Mesenchymal stem cell (in vitro differentiated cells and primary cell): ENCODE data around the gene PERCC1.
"Not testable (repeated sequence)": the region's sequence is repeated elsewhere in the genome, so short reads cannot be mapped to it uniquely, and the experiment has no call there.

Experiments used
- DNase-seq: peaks from one replicate; pipeline ENCODE4 v3.0.0-alpha.2; 2013
- H2AFZ ChIP-seq: one replicate; pipeline ENCODE4 v1.6.1; 2013; ENCODE audit warnings: low read depth, mild to moderate bottlenecking, control low read depth, inconsistent platforms, low read length, moderate library complexity
- H2AK5ac ChIP-seq: 2 replicates; pipeline ENCODE4 v1.6.1; 2013; ENCODE audit warnings: low read length, moderate library complexity, mild to moderate bottlenecking, inconsistent platforms; ENCODE audit not compliant: severe bottlenecking
- H2BK120ac ChIP-seq: one replicate; pipeline ENCODE4 v1.6.1; 2013; ENCODE audit warnings: low read depth, mild to moderate bottlenecking, inconsistent platforms, low read length, moderate library complexity
- H2BK12ac ChIP-seq, 2 experiments: one replicate each; pipeline ENCODE4 v1.6.1; 2013; ENCODE audit warnings: inconsistent platforms in 2 of 2, low read length in 2 of 2, mild to moderate bottlenecking in 2 of 2, moderate library complexity in 2 of 2, control low read depth in 1 of 2
- H2BK15ac ChIP-seq: one replicate; pipeline ENCODE4 v1.6.1; 2013; ENCODE audit warnings: mild to moderate bottlenecking, low read depth, inconsistent platforms; ENCODE audit not compliant: poor library complexity, severe bottlenecking
- H2BK5ac ChIP-seq: 2 replicates; pipeline ENCODE4 v1.6.1; 2013; ENCODE audit warnings: low read depth, mild to moderate bottlenecking, low read length, control low read depth, inconsistent platforms; ENCODE audit not compliant: poor library complexity, severe bottlenecking
- H3K14ac ChIP-seq, 2 experiments: one replicate each; pipeline ENCODE4 v1.6.1; 2013; ENCODE audit warnings: inconsistent platforms in 2 of 2, low read length in 2 of 2, control low read depth in 1 of 2, mild to moderate bottlenecking in 1 of 2, moderate library complexity in 1 of 2
- H3K18ac ChIP-seq, 2 experiments: one replicate each; pipeline ENCODE4 v1.6.1; 2013; ENCODE audit warnings: inconsistent platforms in 2 of 2, low read length in 2 of 2, control low read depth in 1 of 2, low read depth in 1 of 2, mild to moderate bottlenecking in 1 of 2
- H3K23ac ChIP-seq, 2 experiments: one replicate each; pipeline ENCODE4 v1.6.1; 2013; ENCODE audit warnings: inconsistent platforms in 2 of 2, low read length in 2 of 2, mild to moderate bottlenecking in 2 of 2, moderate library complexity in 2 of 2, control low read depth in 1 of 2
- H3K27ac ChIP-seq: 2 replicates; pipeline ENCODE4 v1.5.1; 2013; ENCODE audit warnings: mild to moderate bottlenecking, moderate library complexity, low read length, control low read depth, inconsistent platforms; ENCODE audit not compliant: poor library complexity, severe bottlenecking
- H3K27me3 ChIP-seq, 2 experiments: 2 replicates each; pipeline versions ENCODE4 v1.6.1 to v1.7.0; 2013; ENCODE audit warnings: low read length in 2 of 2, mild to moderate bottlenecking in 2 of 2, moderate library complexity in 2 of 2, control low read depth in 1 of 2, inconsistent platforms in 1 of 2; ENCODE audit not compliant: control insufficient read depth in 1 of 2, insufficient read depth in 1 of 2
- H3K36me3 ChIP-seq, 2 experiments: 2 replicates each; pipeline versions ENCODE4 v1.6.1 to v1.7.0; 2013; ENCODE audit warnings: low read length in 2 of 2, control low read depth in 1 of 2, inconsistent platforms in 1 of 2, low read depth in 1 of 2, mild to moderate bottlenecking in 1 of 2; ENCODE audit not compliant: insufficient read depth in 2 of 2, control insufficient read depth in 1 of 2
- H3K4ac ChIP-seq, 2 experiments: one replicate each; pipeline ENCODE4 v1.6.1; 2013; ENCODE audit warnings: inconsistent platforms in 2 of 2, low read length in 2 of 2, mild to moderate bottlenecking in 2 of 2, moderate library complexity in 2 of 2, control low read depth in 1 of 2, low read depth in 1 of 2
- H3K4me1 ChIP-seq: 2 replicates; pipeline ENCODE4 v1.6.1; 2013; ENCODE audit warnings: low read depth, low read length, control low read depth; ENCODE audit not compliant: control insufficient read depth, insufficient read depth
- H3K4me2 ChIP-seq: 2 replicates; pipeline ENCODE4 v1.6.1; 2013; ENCODE audit warnings: low read length, mild to moderate bottlenecking, inconsistent platforms; ENCODE audit not compliant: poor library complexity, severe bottlenecking
- H3K4me3 ChIP-seq, 2 experiments: 2 replicates each; pipeline versions ENCODE4 v1.5.1 to v1.7.0; 2013; ENCODE audit warnings: low read length in 2 of 2, mild to moderate bottlenecking in 2 of 2, control low read depth in 1 of 2, low read depth in 1 of 2; ENCODE audit not compliant: insufficient read depth in 1 of 2
- H3K79me1 ChIP-seq: replicated peaks from 2 replicates; pipeline ENCODE4 v1.6.1; 2013; ENCODE audit warnings: mild to moderate bottlenecking, control low read depth, low read length, inconsistent platforms; ENCODE audit not compliant: poor library complexity, severe bottlenecking
- H3K9ac ChIP-seq: 2 replicates; pipeline ENCODE4 v1.7.0; 2013; ENCODE audit warnings: mild to moderate bottlenecking, low read length, moderate library complexity
- H3K9me3 ChIP-seq: 2 replicates; pipeline ENCODE4 v1.7.0; 2013; ENCODE audit warnings: mild to moderate bottlenecking, low read length; ENCODE audit not compliant: control insufficient read depth
- H4K8ac ChIP-seq: one replicate; pipeline ENCODE4 v1.6.1; 2013; ENCODE audit warnings: inconsistent platforms, mild to moderate bottlenecking, low read length, moderate library complexity
- H4K91ac ChIP-seq: one replicate; pipeline ENCODE4 v1.6.1; 2013; ENCODE audit warnings: mild to moderate bottlenecking, low read length, inconsistent platforms
- WGBS: methylation state at CpG from one replicate; pipeline ENCODE4 v1.1.7; 2013; ENCODE audit warnings: mixed read lengths; 5-methylcytosine and 5-hydroxymethylcytosine counted together

The PERCC1 gene

DNA sequence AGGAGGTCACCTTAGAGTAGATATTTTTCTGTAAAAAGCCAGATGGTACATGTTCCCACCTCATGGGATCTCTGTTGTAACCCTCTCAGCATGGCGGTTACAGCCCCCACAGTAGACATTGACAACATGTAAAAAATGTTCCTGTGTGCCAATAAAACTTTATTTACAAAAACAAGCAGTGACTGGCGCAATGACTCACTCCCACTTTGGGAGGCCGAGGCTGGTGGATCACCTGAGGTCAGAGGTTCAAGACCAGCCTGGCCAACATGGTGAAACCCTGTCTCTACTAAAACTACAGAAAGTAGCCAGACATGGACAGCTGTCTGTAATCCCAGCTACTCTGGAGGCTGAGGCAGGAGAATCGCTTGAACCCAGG, 8.8 kb downstream of the PERCC1 start:
- not testable (repeated sequence) for H3K14ac ChIP-seq, H3K9ac ChIP-seq, H2BK120ac ChIP-seq, H3K23ac ChIP-seq, H2BK12ac ChIP-seq, H3K4me3 ChIP-seq, H3K4ac ChIP-seq, H2AFZ ChIP-seq, H3K36me3 ChIP-seq, H2BK5ac ChIP-seq, H3K18ac ChIP-seq, H4K91ac ChIP-seq, H2BK15ac ChIP-seq, H3K27ac ChIP-seq, DNase-seq, H3K4me2 ChIP-seq, H3K79me1 ChIP-seq, H3K27me3 ChIP-seq, H4K8ac ChIP-seq, H3K9me3 ChIP-seq, H2AK5ac ChIP-seq
- peaks cover 16% of the 10 kb centered on the region for H3K4me1 ChIP-seq
- 83% methylated on average over 4 of the region's 4 CpGs for WGBS

DNA sequence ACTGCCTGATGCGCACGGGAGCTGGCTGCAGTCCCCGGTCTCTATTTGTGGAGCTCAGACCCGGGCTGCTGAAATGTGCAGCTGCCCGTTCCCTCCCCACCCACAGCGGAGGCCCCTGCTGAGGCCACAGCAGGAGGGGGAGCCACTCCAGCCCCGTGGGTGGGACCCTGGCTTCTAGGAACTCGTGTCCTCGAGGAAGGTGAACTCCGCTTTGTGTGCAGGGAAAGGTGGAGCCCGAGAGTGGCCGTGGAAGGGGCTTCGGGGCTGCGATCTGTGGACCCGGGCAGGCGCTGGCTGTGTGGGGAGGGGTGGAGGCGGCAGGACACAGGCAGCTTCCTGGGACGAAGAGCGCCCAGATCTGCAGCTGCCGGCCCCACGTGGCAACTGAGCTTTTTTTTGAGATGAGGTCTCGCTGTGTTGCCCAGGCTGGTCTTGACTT, 10.5 kb downstream of the PERCC1 start:
- H3K9ac ChIP-seq, result no peak overlapping the region
- H2AFZ ChIP-seq, result no peak overlapping the region
- no peak overlapping the region for H3K27ac ChIP-seq
- H4K8ac ChIP-seq, result no peak overlapping the region
- H3K23ac ChIP-seq, result no peak overlapping the region
- H3K4ac ChIP-seq, result no peak overlapping the region
- no peaks in the 10 kb centered on the region for H3K27me3 ChIP-seq
- H3K18ac ChIP-seq, result no peak overlapping the region
- peaks cover 16% of the 10 kb centered on the region for H3K4me1 ChIP-seq
- H3K4me3 ChIP-seq, result no peak overlapping the region
- no peak overlapping the region for H3K4me2 ChIP-seq
- DNase-seq, result no peak
- H2BK12ac ChIP-seq, result no peak overlapping the region
- no peaks in the 10 kb centered on the region for H3K79me1 ChIP-seq
- H3K9me3 ChIP-seq, result no peaks in the 10 kb centered on the region
- no peak overlapping the region for H2AK5ac ChIP-seq
- H3K14ac ChIP-seq, result no peak overlapping the region
- no peak overlapping the region for H4K91ac ChIP-seq
- H2BK15ac ChIP-seq, result no peak overlapping the region
- H3K36me3 ChIP-seq, result peaks cover 9 to 23% of the 10 kb centered on the region in 2 experiments
- 89% methylated on average over 22 of the region's 22 CpGs for WGBS
- no peak overlapping the region for H2BK5ac ChIP-seq
- H2BK120ac ChIP-seq, result no peak overlapping the region

- no peak for DNase-seq
- Histone ChIP-seq H3K9ac (no peak overlapping the region), H2BK12ac (no peak overlapping the region), H3K23ac (no peak overlapping the region), H3K27me3 (no peaks in the 10 kb centered on the region), H3K4ac (no peak overlapping the region), H3K27ac (no peak overlapping the region), H3K9me3 (no peaks in the 10 kb centered on the region), H2BK15ac (no peak overlapping the region), H3K18ac (no peak overlapping the region), H3K14ac (no peak overlapping the region), H3K36me3 (peaks cover 11 to 31% of the 10 kb centered on the region in 2 experiments), H3K4me3 (no peak overlapping the region), H3K4me2 (no peak overlapping the region), H4K91ac (no peak overlapping the region), H4K8ac (no peak overlapping the region), H3K4me1 (peaks cover 16% of the 10 kb centered on the region), H3K79me1 (peaks cover 1% of the 10 kb centered on the region), H2AFZ (no peak overlapping the region), H2BK5ac (no peak overlapping the region), H2AK5ac (no peak overlapping the region), H2BK120ac (no peak overlapping the region)
- 90% methylated on average over 24 of the region's 24 CpGs for WGBS
Measured at GRCh38 chr16:1442697-1443096, 11.8 kb downstream of the PERCC1 start.

DNA sequence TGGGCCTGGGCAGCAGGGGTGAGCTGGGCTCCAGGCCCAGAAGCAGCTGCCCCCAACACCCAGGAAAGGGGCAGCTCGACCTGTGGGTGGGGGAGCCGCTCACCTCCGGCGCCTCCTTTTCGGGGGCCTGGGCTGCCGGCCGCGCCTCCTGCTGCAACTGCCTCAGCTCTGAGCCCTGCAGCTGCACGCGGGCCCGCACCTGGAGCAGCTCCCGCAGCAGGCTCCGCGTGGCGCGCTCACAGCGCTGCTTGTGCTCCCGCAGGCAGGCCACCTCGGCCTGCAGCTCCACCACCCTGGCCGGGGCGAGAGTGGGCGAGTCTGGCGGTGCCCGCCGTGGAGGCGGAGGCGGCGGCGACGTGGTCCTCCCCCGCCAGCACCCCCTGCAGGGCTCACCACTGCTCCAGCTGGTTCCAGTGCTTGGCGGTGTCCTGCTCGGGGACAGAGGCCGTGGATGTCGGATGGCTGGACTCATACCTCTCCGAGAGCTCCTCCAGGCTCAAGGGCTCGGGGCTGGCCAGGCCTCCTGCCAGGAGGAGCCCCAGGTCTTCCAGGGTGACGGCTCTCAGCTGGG, 12.6 kb downstream of the PERCC1 start:
- Histone ChIP-seq H2BK120ac (no peak overlapping the region), H3K36me3 (peaks cover 18 to 39% of the 10 kb centered on the region in 2 experiments), H3K23ac (no peak overlapping the region), H3K79me1 (peaks cover 2% of the 10 kb centered on the region), H2AFZ (no peak overlapping the region), H3K18ac (no peak overlapping the region), H3K9ac (no peak overlapping the region), H3K14ac (no peak overlapping the region), H3K27me3 (no peaks in the 10 kb centered on the region), H2BK15ac (no peak overlapping the region), H3K4me1 (peaks cover 8% of the 10 kb centered on the region), H3K9me3 (no peaks in the 10 kb centered on the region), H4K8ac (no peak overlapping the region), H3K4ac (no peak overlapping the region), H2BK5ac (no peak overlapping the region), H3K4me2 (no peak overlapping the region), H3K4me3 (no peak overlapping the region), H3K27ac (no peak overlapping the region), H2BK12ac (no peak overlapping the region), H2AK5ac (no peak overlapping the region), H4K91ac (no peak overlapping the region)
- DNase-seq, result no peak
- 87% methylated on average over 37 of the region's 38 CpGs for WGBS
